Neural cell (in vitro differentiated cells): ENCODE data around the gene NFE2L1. TPM values are rescaled to one million over a fixed set of nuclear protein-coding genes. Genes with fewer than 3 reads are reported as not detected.

Source experiments
- H2AFZ ChIP-seq: fragments of 200-600, 300-800 bp; sonication (generic), shearing (Covaris generic); 2 replicates; pipeline ENCODE4 v1.6.0; 2014; ENCODE audit warnings: low read depth, mild to moderate bottlenecking, antibody characterized with exemption, low read length, moderate library complexity
- H3F3A ChIP-seq: fragments of 200-600 bp; shearing (Covaris generic); 2 replicates; pipeline ENCODE4 v1.6.1; 2016; ENCODE audit warnings: mild to moderate bottlenecking, moderate library complexity, mixed read lengths, antibody characterized with exemption, low read length; ENCODE audit not compliant: insufficient read depth, poor library complexity, severe bottlenecking
- H3K27ac ChIP-seq: fragments of 200-600, 300-800 bp; sonication (generic), shearing (Covaris generic); 2 replicates; pipeline ENCODE4 v1.5.1; 2014; ENCODE audit warnings: mild to moderate bottlenecking, low read length, moderate library complexity
- H3K27me3 ChIP-seq: fragments of 300-800, 200-600 bp; sonication (generic), shearing (Covaris generic); 2 replicates; pipeline ENCODE4 v1.6.0; 2014; ENCODE audit warnings: mild to moderate bottlenecking, low read depth, low read length, moderate library complexity; ENCODE audit not compliant: insufficient read depth
- H3K36me3 ChIP-seq: fragments of 300-800, 200-600 bp; sonication (generic), shearing (Covaris generic); 2 replicates; pipeline ENCODE4 v1.5.1; 2014; ENCODE audit warnings: mild to moderate bottlenecking, antibody characterized with exemption, low read length, moderate library complexity; ENCODE audit not compliant: insufficient read depth
- H3K4me2 ChIP-seq: fragments of 300-800, 200-600 bp; sonication (generic), shearing (Covaris generic); 2 replicates; pipeline ENCODE4 v1.6.0; 2014; ENCODE audit warnings: mild to moderate bottlenecking, low read length
- H3K4me3 ChIP-seq: fragments of 300-800, 200-600 bp; sonication (generic), shearing (Covaris generic); 2 replicates; pipeline ENCODE4 v1.5.1; 2014; ENCODE audit warnings: mild to moderate bottlenecking, low read length, moderate library complexity
- H3K79me2 ChIP-seq: fragments of 200-600 bp; shearing (Covaris generic); replicated peaks from 2 replicates; pipeline ENCODE4 v1.6.0; 2014; ENCODE audit warnings: mild to moderate bottlenecking, low read length, moderate library complexity; ENCODE audit not compliant: insufficient read depth
- H3K9ac ChIP-seq: fragments of 300-800, 200-600 bp; sonication (generic), shearing (Covaris generic); 2 replicates; pipeline ENCODE4 v1.6.1; 2016; ENCODE audit warnings: mild to moderate bottlenecking, low read length, mixed read lengths
- H3K9me2 ChIP-seq: fragments of 200-600 bp; shearing (Covaris generic); 2 replicates; pipeline ENCODE4 v1.6.1; 2016; ENCODE audit warnings: mild to moderate bottlenecking, low read length, mixed read lengths; ENCODE audit not compliant: insufficient read depth
- H3K9me3 ChIP-seq: fragments of 200-600, 300-800 bp; sonication (generic), shearing (Covaris generic); 2 replicates; pipeline ENCODE4 v1.6.1; 2016; ENCODE audit warnings: mild to moderate bottlenecking, mixed run types, low read length, moderate library complexity, mixed read lengths
- H4K20me1 ChIP-seq: fragments of 200-600 bp; shearing (Covaris generic); 2 replicates; pipeline ENCODE4 v1.6.1; 2016; ENCODE audit warnings: mild to moderate bottlenecking, mixed run types; ENCODE audit not compliant: insufficient read depth
- CTCF ChIP-seq: fragments of 450-650 bp; IDR thresholded peaks from 2 replicates; pipeline ENCODE4 v1.5.1; 2014; ENCODE audit warnings: antibody characterized with exemption, mild to moderate bottlenecking, moderate library complexity; ENCODE audit not compliant: poor library complexity, severe bottlenecking
- EP300 ChIP-seq: fragments of 450-650 bp; conservative IDR thresholded peaks from 2 replicates; pipeline ENCODE4 v1.6.1; 2014; ENCODE audit warnings: antibody characterized with exemption, mild to moderate bottlenecking, moderate library complexity; ENCODE audit not compliant: poor library complexity, severe bottlenecking
- EZH2 ChIP-seq: fragments of 200-600, 300-800 bp; shearing (Covaris generic), sonication (generic); IDR thresholded peaks from 2 replicates; pipeline ENCODE4 v1.6.1; 2014; ENCODE audit warnings: antibody characterized with exemption, low read length, borderline replicate concordance, mild to moderate bottlenecking; ENCODE audit not compliant: insufficient read depth, poor library complexity, severe bottlenecking
- MXI1 ChIP-seq: fragments of 450-650 bp; conservative IDR thresholded peaks from 2 replicates; pipeline ENCODE4 v1.6.1; 2014; ENCODE audit warnings: antibody characterized with exemption, mild to moderate bottlenecking; ENCODE audit not compliant: poor library complexity, severe bottlenecking
- POLR2AphosphoS5 ChIP-seq: IDR thresholded peaks from 2 replicates; pipeline ENCODE4 v1.6.1; 2012
- RAD21 ChIP-seq: fragments of 450-650 bp; conservative IDR thresholded peaks from 2 replicates; pipeline ENCODE4 v1.6.1; 2014; ENCODE audit warnings: antibody characterized with exemption, mild to moderate bottlenecking, moderate library complexity
- REST ChIP-seq: IDR thresholded peaks from 2 replicates; pipeline ENCODE4 v1.6.1; 2012; ENCODE audit warnings: borderline replicate concordance
- SMC3 ChIP-seq: fragments of 450-650 bp; conservative IDR thresholded peaks from 2 replicates; pipeline ENCODE4 v1.6.1; 2014; ENCODE audit warnings: antibody characterized with exemption, mild to moderate bottlenecking, moderate library complexity; ENCODE audit not compliant: poor library complexity
- TAF1 ChIP-seq: IDR thresholded peaks from 2 replicates; pipeline ENCODE4 v1.6.1; 2012; ENCODE audit warnings: low read depth
- polyA plus RNA-seq: library from polyadenylated mRNA; depleted of rRNA; stranded (reverse); fragments of >200 nt; gene quantifications from 2 replicates; pipeline ENCODE4 v1.2.3, GENCODE V29; 2014

NFE2L1 gene
- polyA plus RNA-seq, 1 donor from 2014 or later = 48.4 TPM

- H3K4me2 ChIP-seq = no peak overlapping the region
- H3K9me3 ChIP-seq = no peaks in the 10 kb centered on the region
- no peaks in the 10 kb centered on the region for H3K9me2 ChIP-seq
- no peak overlapping the region for H2AFZ ChIP-seq
- no peak overlapping the region for H3K4me3 ChIP-seq
- TF ChIP-seq TAF1 = no peak
- TF ChIP-seq EZH2 = no peak
- no peak for TF ChIP-seq REST
- no peak for TF ChIP-seq RAD21
- no peak for TF ChIP-seq EP300
- no peak for TF ChIP-seq CTCF
- no peak for TF ChIP-seq MXI1
- TF ChIP-seq SMC3 = no peak
- no peak for TF ChIP-seq POLR2AphosphoS5
- H3K36me3 ChIP-seq = no peaks in the 10 kb centered on the region
- H3K27me3 ChIP-seq = peaks cover 18% of the 10 kb centered on the region
- no peak overlapping the region for H3K9ac ChIP-seq
- no peak overlapping the region for H3K27ac ChIP-seq
- H4K20me1 ChIP-seq = no peaks in the 10 kb centered on the region
- H3F3A ChIP-seq = no peaks in the 10 kb centered on the region
- H3K79me2 ChIP-seq = no peaks in the 10 kb centered on the region
Measured at GRCh38 chr17:48027322-48027981, 20.7 kb upstream of the NFE2L1 start.

GRCh38 chr17:48028736-48029135 lies 19.4 kb upstream of the NFE2L1 start:
- H3K36me3 ChIP-seq = no peaks in the 10 kb centered on the region
- no peaks in the 10 kb centered on the region for H3K9me2 ChIP-seq
- H3K27me3 ChIP-seq = peaks cover 8% of the 10 kb centered on the region
- H2AFZ ChIP-seq = no peak overlapping the region
- H3K9me3 ChIP-seq = no peaks in the 10 kb centered on the region
- H4K20me1 ChIP-seq = no peaks in the 10 kb centered on the region
- no peak overlapping the region for H3K4me2 ChIP-seq
- no peak overlapping the region for H3K9ac ChIP-seq
- no peaks in the 10 kb centered on the region for H3K79me2 ChIP-seq
- H3F3A ChIP-seq = no peaks in the 10 kb centered on the region
- TF ChIP-seq RAD21 (no peak), EP300 (no peak), SMC3 (no peak), EZH2 (no peak), TAF1 (no peak), MXI1 (no peak), CTCF (no peak), POLR2AphosphoS5 (no peak), REST (no peak)
- no peak overlapping the region for H3K27ac ChIP-seq
- H3K4me3 ChIP-seq = no peak overlapping the region
